Small intestine (tissue), 7 donors: ENCODE measurements around the gene BAIAP2. TPM values are rescaled to one million over a fixed set of nuclear protein-coding genes. Genes with fewer than 3 reads are reported as not detected.

Experiments
- DNase-seq, 2 donors: peaks; one replicate each; pipeline versions ENCODE4 v3.0.0 to v3.0.0-alpha.2; 2013
- FAIRE-seq: peaks from 2 replicates; lab custom pipeline; 2012; peaks lifted over from hg19 to GRCh38; lab: Jason Lieb, UNC
- H3K27ac ChIP-seq, 3 donors: one replicate each; pipeline ENCODE4 v1.5.1; 2013; ENCODE audit warnings: low read length in 2 of 3, mild to moderate bottlenecking in 2 of 3, control low read depth in 1 of 3, inconsistent platforms in 1 of 3, low read depth in 1 of 3, moderate library complexity in 1 of 3
- H3K27me3 ChIP-seq, 3 donors: one replicate each; pipeline ENCODE4 v1.6.1; 2013; ENCODE audit warnings: low read length in 3 of 3, inconsistent platforms in 1 of 3; ENCODE audit not compliant: control insufficient read depth in 3 of 3, insufficient read depth in 3 of 3
- H3K36me3 ChIP-seq, 3 donors: one replicate each; pipeline ENCODE4 v1.6.1; 2013; ENCODE audit warnings: low read length in 3 of 3, inconsistent platforms in 1 of 3, low read depth in 1 of 3, mild to moderate bottlenecking in 1 of 3, moderate library complexity in 1 of 3; ENCODE audit not compliant: control insufficient read depth in 3 of 3, insufficient read depth in 2 of 3
- H3K4me1 ChIP-seq, 3 donors: one replicate each; pipeline ENCODE4 v1.6.1; 2013; ENCODE audit warnings: low read length in 2 of 3, inconsistent platforms in 1 of 3, low read depth in 1 of 3, mild to moderate bottlenecking in 1 of 3, moderate library complexity in 1 of 3; ENCODE audit not compliant: control insufficient read depth in 3 of 3, insufficient read depth in 2 of 3
- H3K4me3 ChIP-seq, 3 donors: one replicate each; pipeline ENCODE4 v1.5.1; 2013; ENCODE audit warnings: low read length in 3 of 3, control low read depth in 1 of 3, inconsistent platforms in 1 of 3, low read depth in 1 of 3, mild to moderate bottlenecking in 1 of 3, moderate library complexity in 1 of 3
- H3K9me3 ChIP-seq, 2 donors: one replicate each; pipeline ENCODE4 v1.6.1; 2013; ENCODE audit warnings: low read depth in 1 of 2, low read length in 1 of 2; ENCODE audit not compliant: control insufficient read depth in 2 of 2, insufficient read depth in 1 of 2
- WGBS, 3 donors: extraction: QIAGEN DNeasy Blood & Tissue Kit; methylation state at CpG; one replicate each; pipeline ENCODE4 v1.1.7; 2013; 5-methylcytosine and 5-hydroxymethylcytosine counted together
- polyA plus RNA-seq, 4 donors: library from polyadenylated mRNA; stranded (reverse) in 3 of 4; unstranded in 1 of 4; fragments of 200-250 nt in 3 of 4; fragments of 120-200 nt in 1 of 4; gene quantifications; one replicate each; pipeline versions ENCODE4 v1.2.1 to v1.2.3, GENCODE V29; 2013
- donor health status: healthy with polysubstance abuse.
- donor health status: control.
- donor health status: control.
- donor health status: Bipolar disorder and iron deficiency.
- donor health status: healthy.

BAIAP2 gene
- polyA plus RNA-seq, 4 donors: 1.8 to 14.5 (median 7.5) TPM

- DNase-seq: no peak
- H3K36me3 ChIP-seq: peaks cover 0 to 49% (median 0%) of the 10 kb centered on the region in 3 donors
- whole genome bisulfite sequencing, 3 donors: 88 to 92% (median 92%) methylated on average over 39 of the region's 39 CpGs
Observed at GRCh38 chr17:81157848-81158687, 123.1 kb downstream of the BAIAP2 start.

GRCh38 chr17:81158688-81159590, 124.0 kb downstream of the BAIAP2 start:
- Histone ChIP-seq H3K4me3 (no peak overlapping the region), H3K27me3 (no peaks in the 10 kb centered on the region), H3K9me3 (no peaks in the 10 kb centered on the region), H3K4me1 (peaks cover 0 to 4% (median 0%) of the 10 kb centered on the region in 3 donors), H3K36me3 (peaks cover 0 to 57% (median 0%) of the 10 kb centered on the region in 3 donors), H3K27ac (no peak overlapping the region)
- FAIRE-seq (no peak), DNase-seq (no peak)
- 87 to 89% (median 89%) methylated on average over 40 to 43 of the region's 43 CpGs for WGBS, 3 donors

More at GRCh38 chr17:81157848-81158687, 123.1 kb downstream of the BAIAP2 start:
- FAIRE-seq: no peak
- Histone ChIP-seq H3K9me3 (no peaks in the 10 kb centered on the region), H3K27ac (no peak overlapping the region), H3K27me3 (no peaks in the 10 kb centered on the region), H3K4me1 (no peaks in the 10 kb centered on the region), H3K4me3 (no peak overlapping the region)

GRCh38 chr17:81159611-81160265, 124.8 kb downstream of the BAIAP2 start:
- 70 to 79% (median 75%) methylated on average over 18 to 25 of the region's 25 CpGs for WGBS, 3 donors
- DNase-seq (no peak), FAIRE-seq (no peak)

GRCh38 chr17:81160306-81160705, 125.4 kb downstream of the BAIAP2 start:
- Histone ChIP-seq H3K9me3 (no peaks in the 10 kb centered on the region), H3K36me3 (peaks cover 0 to 58% (median 0%) of the 10 kb centered on the region in 3 donors), H3K4me1 (peaks cover 0 to 18% (median 0%) of the 10 kb centered on the region in 3 donors), H3K27me3 (no peaks in the 10 kb centered on the region), H3K27ac (no peak overlapping the region), H3K4me3 (peak overlapping the region in 1 of 3 donors; percentile 3)
- DNase-seq (no peak), FAIRE-seq (no peak)
- 40 to 72% (median 45%) methylated on average over 20 to 28 of the region's 28 CpGs for WGBS, 3 donors

More at GRCh38 chr17:81159611-81160265, 124.8 kb downstream of the BAIAP2 start:
- H3K9me3 ChIP-seq: no peaks in the 10 kb centered on the region
- peaks cover 0 to 61% (median 0%) of the 10 kb centered on the region in 3 donors for H3K36me3 ChIP-seq
- H3K4me1 ChIP-seq: peaks cover 0 to 12% (median 0%) of the 10 kb centered on the region in 3 donors
- no peaks in the 10 kb centered on the region for H3K27me3 ChIP-seq
- H3K4me3 ChIP-seq: peak overlapping the region in 1 of 3 donors; percentile 3
- no peak overlapping the region for H3K27ac ChIP-seq

GRCh38 chr17:81160747-81161453, 125.9 kb downstream of the BAIAP2 start:
- 68 to 74% (median 70%) methylated on average over 28 to 32 of the region's 32 CpGs for WGBS, 3 donors
- H3K4me1 ChIP-seq: peaks cover 0 to 20% (median 0%) of the 10 kb centered on the region in 3 donors
- no peak overlapping the region for H3K4me3 ChIP-seq
- no peaks in the 10 kb centered on the region for H3K27me3 ChIP-seq
- H3K36me3 ChIP-seq: peaks cover 0 to 55% (median 0%) of the 10 kb centered on the region in 3 donors
- DNase-seq: no peak
- no peaks in the 10 kb centered on the region for H3K9me3 ChIP-seq
- no peak for FAIRE-seq
- H3K27ac ChIP-seq: no peak overlapping the region

GRCh38 chr17:81161536-81161935, 126.6 kb downstream of the BAIAP2 start:
- Histone ChIP-seq H3K27me3 (no peaks in the 10 kb centered on the region), H3K4me1 (peaks cover 0 to 21% (median 0%) of the 10 kb centered on the region in 3 donors), H3K36me3 (peaks cover 0 to 55% (median 0%) of the 10 kb centered on the region in 3 donors), H3K27ac (no peak overlapping the region), H3K9me3 (no peaks in the 10 kb centered on the region), H3K4me3 (no peak overlapping the region)
- DNase-seq (no peak), FAIRE-seq (no peak)
- 91 to 94% (median 93%) methylated on average over 14 to 15 of the region's 15 CpGs for WGBS, 3 donors

- Histone ChIP-seq H3K27me3 (no peaks in the 10 kb centered on the region), H3K9me3 (no peaks in the 10 kb centered on the region), H3K4me3 (no peak overlapping the region), H3K4me1 (peaks cover 0 to 25% (median 0%) of the 10 kb centered on the region in 3 donors), H3K27ac (no peak overlapping the region), H3K36me3 (peaks cover 0 to 55% (median 0%) of the 10 kb centered on the region in 3 donors)
- no peak for DNase-seq
- 80 to 86% (median 82%) methylated on average over 12 to 16 of the region's 16 CpGs for WGBS, 3 donors
- no peak for FAIRE-seq
Observed at GRCh38 chr17:81161972-81162371, 127.0 kb downstream of the BAIAP2 start.
